Measurements from ENCODE around the gene PTPRG. TPM values are rescaled to one million over a fixed set of nuclear protein-coding genes. Genes with fewer than 3 reads are reported as not detected.

Gene PTPRG
- total and polyA plus RNA-seq, 7 donors: 0.69 to 76.3 (median 62.7) TPM

GRCh38 chr3:61806810-61807209 lies 245.4 kb downstream of the PTPRG start:
- Histone ChIP-seq H3K9me3 (no peaks in the 10 kb centered on the region), H3K4me3 (no peak overlapping the region), H3K36me3 (no peaks in the 10 kb centered on the region), H3K27ac (peak overlapping the region in 3 of 4 donors; percentile 67 to 80 (median 79)), H3K27me3 (no peaks in the 10 kb centered on the region), H3K4me1 (peaks cover 0 to 100% (median 92%) of the 10 kb centered on the region in 4 donors)
- WGBS, 2 donors: 85 to 88% methylated on average over 4 of the region's 4 CpGs
- intact Hi-C loops (cut with DNase I): loop anchor here (5.0 kb wide), 2 partner anchors 155 to 245 kb away; partner anchors contain the start of gene PTPRG
- no peak for DNase-seq
- no peak for TF ChIP-seq POLR2A (IDR thresholded peaks at IDR 0.05)

- 27 to 54% methylated on average over 6 of the region's 6 CpGs for WGBS, 2 donors
- peak in 1 of 4 donors; percentile 26 for TF ChIP-seq EP300 (IDR thresholded peaks at IDR 0.05)
- TF ChIP-seq POLR2AphosphoS5 (IDR thresholded peaks at IDR 0.05): peak; percentile 29 to 68 (median 62)
- TF ChIP-seq, protein P1, sequence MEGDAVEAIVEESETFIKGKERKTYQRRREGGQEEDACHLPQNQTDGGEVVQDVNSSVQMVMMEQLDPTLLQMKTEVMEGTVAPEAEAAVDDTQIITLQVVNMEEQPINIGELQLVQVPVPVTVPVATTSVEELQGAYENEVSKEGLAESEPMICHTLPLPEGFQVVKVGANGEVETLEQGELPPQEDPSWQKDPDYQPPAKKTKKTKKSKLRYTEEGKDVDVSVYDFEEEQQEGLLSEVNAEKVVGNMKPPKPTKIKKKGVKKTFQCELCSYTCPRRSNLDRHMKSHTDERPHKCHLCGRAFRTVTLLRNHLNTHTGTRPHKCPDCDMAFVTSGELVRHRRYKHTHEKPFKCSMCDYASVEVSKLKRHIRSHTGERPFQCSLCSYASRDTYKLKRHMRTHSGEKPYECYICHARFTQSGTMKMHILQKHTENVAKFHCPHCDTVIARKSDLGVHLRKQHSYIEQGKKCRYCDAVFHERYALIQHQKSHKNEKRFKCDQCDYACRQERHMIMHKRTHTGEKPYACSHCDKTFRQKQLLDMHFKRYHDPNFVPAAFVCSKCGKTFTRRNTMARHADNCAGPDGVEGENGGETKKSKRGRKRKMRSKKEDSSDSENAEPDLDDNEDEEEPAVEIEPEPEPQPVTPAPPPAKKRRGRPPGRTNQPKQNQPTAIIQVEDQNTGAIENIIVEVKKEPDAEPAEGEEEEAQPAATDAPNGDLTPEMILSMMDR (IDR thresholded peaks at IDR 0.05): no peak
- TF ChIP-seq POLR2A (IDR thresholded peaks at IDR 0.05): no peak
- H3K27me3 ChIP-seq: no peaks in the 10 kb centered on the region
- no peak overlapping the region for H3K4me3 ChIP-seq
- intact Hi-C loops (cut with DNase I): loop anchor here (5.0 kb wide), 2 partner anchors 156 to 246 kb away; partner anchors contain the start of gene PTPRG
- peaks cover 0 to 100% (median 87%) of the 10 kb centered on the region in 4 donors for H3K4me1 ChIP-seq
- no peaks in the 10 kb centered on the region for H3K36me3 ChIP-seq
- H3K27ac ChIP-seq: peak overlapping the region in 3 of 4 donors; percentile 67 to 80 (median 79)
- H3K9me3 ChIP-seq: no peaks in the 10 kb centered on the region
- DNase-seq: no peak
Observed at GRCh38 chr3:61807865-61808276, 246.5 kb downstream of the PTPRG start.

DNA sequence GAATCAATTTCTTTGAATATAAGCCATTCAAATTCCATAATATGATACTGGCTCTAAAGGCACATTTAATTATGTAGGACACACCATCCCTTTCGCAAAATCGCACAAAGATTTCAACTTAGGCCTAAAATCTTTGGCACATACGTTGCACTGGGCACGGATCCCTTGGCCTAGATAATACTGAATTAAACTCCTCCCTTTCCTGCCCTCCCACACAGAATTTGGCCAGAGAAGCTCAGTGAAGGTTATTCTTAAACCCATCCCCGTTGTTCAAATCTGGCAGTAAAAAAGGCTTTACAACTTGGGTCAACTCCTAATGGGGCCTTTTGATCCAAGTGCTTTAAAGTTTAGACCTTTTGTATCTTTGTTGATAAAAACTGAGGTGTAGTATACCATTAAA lies 247.2 kb downstream of the PTPRG start:
- H3K4me3 ChIP-seq: no peak overlapping the region
- intact Hi-C loops (cut with DNase I): loop anchor here (5.0 kb wide), 2 partner anchors 156 to 246 kb away; partner anchors contain the start of gene PTPRG
- H3K36me3 ChIP-seq: no peaks in the 10 kb centered on the region
- no peaks in the 10 kb centered on the region for H3K9me3 ChIP-seq
- peaks cover 0 to 96% (median 87%) of the 10 kb centered on the region in 4 donors for H3K4me1 ChIP-seq
- 18 to 50% methylated on average over 5 of the region's 5 CpGs for WGBS, 2 donors
- no peak for TF ChIP-seq POLR2AphosphoS5 (IDR thresholded peaks at IDR 0.05)
- TF ChIP-seq, protein P1 (IDR thresholded peaks at IDR 0.05): no peak
- no peak for TF ChIP-seq POLR2A (IDR thresholded peaks at IDR 0.05)
- TF ChIP-seq EP300 (IDR thresholded peaks at IDR 0.05): no peak
- DNase-seq: peak; percentile 77
- H3K27me3 ChIP-seq: no peaks in the 10 kb centered on the region
- H3K27ac ChIP-seq: peak overlapping the region; percentile 4 to 80 (median 73)

DNA sequence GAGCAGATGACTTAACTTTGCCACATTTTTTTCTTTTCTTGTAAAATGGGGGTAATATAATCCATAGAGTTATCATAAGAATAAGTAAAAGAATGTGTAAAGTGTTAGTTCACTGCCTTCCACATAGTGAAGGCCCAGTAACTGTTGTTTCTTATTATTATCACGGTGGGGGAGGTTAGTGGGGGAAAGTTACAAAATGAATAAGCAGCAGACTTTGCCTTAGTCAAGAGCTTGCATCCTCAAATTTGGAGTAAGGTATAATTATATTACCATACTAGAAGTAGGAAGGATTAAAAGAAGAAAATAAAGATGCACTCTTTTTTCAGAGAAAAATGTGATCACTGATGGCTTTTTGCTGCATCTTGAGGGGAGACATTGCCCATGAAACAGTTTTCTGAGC lies 247.6 kb downstream of the PTPRG start:
- intact Hi-C loops (cut with DNase I): loop anchor here (5.0 kb wide), 2 partner anchors 157 to 247 kb away; partner anchors contain the start of gene PTPRG
- no peak overlapping the region for H3K4me3 ChIP-seq
- H3K9me3 ChIP-seq: no peaks in the 10 kb centered on the region
- TF ChIP-seq EP300 (IDR thresholded peaks at IDR 0.05) (no peak), POLR2AphosphoS5 (IDR thresholded peaks at IDR 0.05) (no peak), POLR2A (IDR thresholded peaks at IDR 0.05) (no peak)
- TF ChIP-seq, protein P1 (IDR thresholded peaks at IDR 0.05): no peak
- no peaks in the 10 kb centered on the region for H3K36me3 ChIP-seq
- peaks cover 0 to 96% (median 88%) of the 10 kb centered on the region in 4 donors for H3K4me1 ChIP-seq
- peak overlapping the region; percentile 4 to 80 (median 73) for H3K27ac ChIP-seq
- no peaks in the 10 kb centered on the region for H3K27me3 ChIP-seq
- DNase-seq: no peak
- WGBS, 2 donors: 1 to 38% methylated on average over 1 of the region's 1 CpG

DNA sequence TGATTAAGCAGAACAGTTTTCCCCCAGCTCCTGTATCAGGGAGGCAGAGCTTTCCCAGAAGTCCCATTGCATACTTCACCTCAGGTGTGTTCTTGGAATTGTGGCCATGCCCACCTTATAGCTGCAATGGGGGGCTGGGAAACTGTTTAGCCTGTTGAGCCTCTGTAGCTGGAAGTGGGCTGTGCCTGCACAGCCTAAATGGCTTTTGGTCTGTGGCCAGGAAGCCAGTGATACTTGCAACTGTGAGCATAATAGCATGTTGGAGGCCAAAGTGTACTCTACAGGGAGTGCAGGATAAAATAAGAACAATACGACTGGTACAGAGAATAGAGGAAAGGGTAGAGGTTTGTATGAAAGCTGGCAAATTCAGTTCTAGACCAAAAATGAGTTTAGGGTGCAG lies 248.5 kb downstream of the PTPRG start:
- TF ChIP-seq, protein P1 (IDR thresholded peaks at IDR 0.05): no peak
- TF ChIP-seq POLR2A (IDR thresholded peaks at IDR 0.05) (no peak), EP300 (IDR thresholded peaks at IDR 0.05) (no peak), POLR2AphosphoS5 (IDR thresholded peaks at IDR 0.05) (peak in 1 of 4 donors; percentile 39)
- H3K4me1 ChIP-seq: peaks cover 0 to 96% (median 90%) of the 10 kb centered on the region in 4 donors
- H3K9me3 ChIP-seq: no peaks in the 10 kb centered on the region
- intact Hi-C loops (cut with DNase I): loop anchor here (5.0 kb wide), 2 partner anchors 158 to 248 kb away; partner anchors contain the start of gene PTPRG
- no peaks in the 10 kb centered on the region for H3K36me3 ChIP-seq
- H3K27ac ChIP-seq: peak overlapping the region in 3 of 4 donors; percentile 67 to 80 (median 79)
- peak; percentile 75 for DNase-seq
- WGBS, 2 donors: 5 to 52% methylated on average over 1 of the region's 1 CpG
- H3K27me3 ChIP-seq: no peaks in the 10 kb centered on the region
- no peak overlapping the region for H3K4me3 ChIP-seq
